ENCODE results near the gene ZNF681.
A peak's percentile ranks its signal among the peaks of the same experiment; 100 is the strongest.
"Not testable (repeated sequence)": the region's sequence is repeated elsewhere in the genome, so short reads cannot be mapped to it uniquely, and the experiment has no call there.

Gene ZNF681

DNA sequence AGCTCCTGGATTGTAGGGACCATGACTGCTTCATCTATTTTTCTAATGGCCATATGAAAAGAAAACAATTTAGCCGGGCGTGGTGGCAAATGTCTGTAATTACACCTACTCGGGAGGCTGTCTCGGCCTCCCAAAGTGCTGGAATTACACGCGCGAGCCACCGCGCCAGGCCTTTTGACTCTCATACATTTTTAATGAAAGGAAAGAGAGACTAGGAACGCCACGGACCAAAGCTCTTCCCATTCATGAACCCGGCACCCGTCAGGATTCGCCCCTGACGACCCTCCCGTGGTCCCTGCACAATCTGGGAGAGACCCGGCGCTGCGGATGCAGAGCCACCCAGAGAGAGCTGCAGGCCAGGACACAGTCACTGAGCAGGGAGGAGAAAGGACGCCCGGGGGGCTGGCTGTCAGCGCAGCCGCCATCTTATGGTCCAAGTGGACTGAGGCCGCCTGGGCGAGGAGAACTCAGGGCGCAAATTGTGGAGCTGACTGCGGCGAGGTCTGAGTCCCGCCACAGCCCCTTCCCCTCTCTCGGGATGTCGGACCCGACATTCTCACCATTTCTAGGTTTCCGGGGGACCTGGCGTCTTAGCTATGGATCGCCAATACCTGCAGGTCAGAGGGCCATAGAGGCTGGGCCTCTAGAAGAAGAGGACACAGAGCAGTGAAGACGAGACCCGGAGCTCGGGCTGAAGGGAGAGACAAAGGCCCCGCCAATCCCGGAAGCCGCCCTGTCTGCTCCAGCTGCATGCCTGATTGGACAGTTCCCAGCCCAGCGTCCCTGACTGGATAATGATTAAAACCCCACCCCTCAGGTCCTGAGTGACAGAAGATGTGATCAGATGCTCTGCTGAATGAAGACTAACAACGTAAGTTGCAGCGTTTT is at the start of gene ZNF681:
Gene ZNF681, minus strand, starts transcription at position 705 of the 888 bp plus-strand sequence. Its CDS starts 142 bp downstream, at position 563.
- DNase-seq = peak; percentile 93

DNA sequence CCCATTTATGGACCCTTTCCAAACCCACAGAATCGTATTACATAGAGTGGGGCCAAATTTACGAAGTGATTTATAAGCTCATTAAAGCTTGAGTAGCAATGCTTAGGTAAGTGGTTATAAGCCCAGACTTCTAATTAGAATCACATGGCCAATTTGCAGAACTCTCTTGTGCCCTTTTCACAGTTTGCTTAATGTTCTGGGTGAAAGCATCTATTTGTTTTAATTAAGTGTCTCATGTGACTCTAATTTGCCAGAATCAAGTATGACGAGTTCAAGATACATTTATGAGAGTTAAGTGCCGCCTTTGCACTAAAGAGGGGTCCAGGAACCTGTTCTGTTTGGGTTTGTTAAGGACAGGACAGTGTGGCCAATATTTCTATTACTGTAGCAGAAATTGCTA is 46.0 kb upstream of the ZNF681 start:
- no peak for DNase-seq

DNA sequence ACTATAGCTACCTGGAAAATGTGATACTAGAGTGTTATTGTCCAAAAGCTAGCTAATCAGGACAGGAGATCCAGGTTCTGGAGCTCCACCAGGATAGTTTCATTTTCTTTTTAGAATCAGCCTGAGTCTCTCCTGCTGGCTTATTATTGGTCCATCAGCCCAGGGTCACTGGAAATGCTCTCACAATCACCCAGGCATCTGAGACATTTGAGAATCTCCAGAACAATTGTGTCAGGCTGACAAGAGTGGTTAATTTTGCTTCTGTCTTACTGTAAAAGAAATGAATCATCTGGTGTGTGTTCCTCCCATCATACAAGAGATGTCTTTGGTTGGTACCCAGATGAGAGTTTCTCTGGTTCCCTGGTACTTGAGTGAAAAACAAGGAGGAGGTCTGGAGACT is 43.6 kb upstream of the ZNF681 start:
- DNase-seq = peak; percentile 28

DNA sequence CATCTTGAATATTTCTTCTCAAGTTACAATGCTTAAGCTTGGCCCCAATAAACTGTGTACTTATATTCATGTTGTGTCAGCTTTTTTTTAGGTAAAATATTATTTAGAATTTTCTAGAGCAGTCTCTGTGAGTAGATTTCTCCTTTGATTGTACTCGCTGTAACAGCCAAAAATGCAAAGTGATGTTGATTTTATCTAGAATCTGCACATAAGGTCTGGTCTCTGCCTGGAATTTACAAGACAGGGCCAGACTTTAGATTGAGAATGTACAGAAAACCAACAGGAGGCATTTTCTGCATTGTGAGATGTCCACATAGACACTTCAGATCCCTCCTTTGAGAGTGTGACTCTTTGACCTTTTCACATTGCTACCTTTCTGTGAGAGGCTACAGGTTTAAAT is 43.1 kb upstream of the ZNF681 start:
- DNase-seq = no peak

- no peak for DNase-seq
Observed at GRCh38 chr19:23800868-23801267, 42.2 kb upstream of the ZNF681 start.

DNA sequence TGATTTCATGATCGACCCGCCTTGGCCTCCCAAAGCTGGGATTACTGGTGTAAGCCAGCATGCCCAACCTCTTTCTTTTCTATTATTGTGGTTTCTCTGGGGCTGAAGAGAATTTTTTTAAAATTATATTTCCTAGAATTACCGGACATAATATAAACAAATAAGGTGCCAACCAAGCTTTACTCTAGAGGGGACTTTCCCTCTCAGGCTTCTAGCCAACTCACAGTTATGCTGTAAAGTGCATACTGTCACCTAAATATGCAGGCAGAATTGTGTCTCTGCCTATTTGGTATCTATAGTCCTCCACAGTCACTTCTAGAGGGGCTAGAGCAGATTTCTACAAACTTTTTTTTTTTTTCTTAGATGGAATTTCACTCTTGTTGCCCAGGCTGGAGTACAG is 41.6 kb upstream of the ZNF681 start:
- peak; percentile 55 for DNase-seq

DNA sequence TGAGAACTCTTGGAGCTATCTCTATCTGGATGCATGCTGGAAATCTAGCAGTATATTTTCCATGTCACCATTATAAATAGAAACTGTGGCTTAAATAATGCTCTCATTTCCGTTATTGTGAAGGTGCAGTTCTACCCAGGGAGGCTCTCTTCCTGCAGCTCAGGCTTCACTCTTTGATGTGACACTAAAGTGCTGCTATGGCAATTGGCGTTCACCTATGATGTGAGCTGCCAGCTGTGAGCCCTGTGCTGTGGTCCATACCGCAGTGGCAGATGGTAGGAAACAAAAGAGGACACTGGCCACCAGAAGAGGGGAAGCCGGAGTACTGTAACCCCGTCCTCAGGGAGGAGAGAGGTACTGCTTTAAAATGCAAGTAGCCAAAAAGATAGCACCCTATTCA is 40.6 kb upstream of the ZNF681 start:
- DNase-seq = peak; percentile 77

DNA sequence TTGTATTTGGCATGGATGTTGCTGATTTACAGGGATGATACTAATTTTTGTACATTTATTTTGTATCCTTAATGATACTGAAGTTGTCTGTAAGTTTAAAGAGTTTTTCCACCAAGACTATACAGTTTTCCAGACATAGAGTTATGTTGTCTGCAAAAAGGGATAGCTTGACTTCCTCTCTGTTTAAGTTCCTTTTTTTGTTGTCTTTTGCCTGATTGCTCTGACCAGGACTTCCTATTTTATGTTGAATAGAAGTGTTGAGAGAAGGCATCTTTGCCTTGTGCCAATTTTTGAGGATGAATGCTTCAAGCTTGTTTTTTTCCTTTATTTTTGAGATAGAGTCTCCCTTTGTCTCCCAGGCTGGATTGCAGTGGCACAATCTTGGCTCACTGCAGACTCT is 36.8 kb upstream of the ZNF681 start:
- DNase-seq = no peak

DNA sequence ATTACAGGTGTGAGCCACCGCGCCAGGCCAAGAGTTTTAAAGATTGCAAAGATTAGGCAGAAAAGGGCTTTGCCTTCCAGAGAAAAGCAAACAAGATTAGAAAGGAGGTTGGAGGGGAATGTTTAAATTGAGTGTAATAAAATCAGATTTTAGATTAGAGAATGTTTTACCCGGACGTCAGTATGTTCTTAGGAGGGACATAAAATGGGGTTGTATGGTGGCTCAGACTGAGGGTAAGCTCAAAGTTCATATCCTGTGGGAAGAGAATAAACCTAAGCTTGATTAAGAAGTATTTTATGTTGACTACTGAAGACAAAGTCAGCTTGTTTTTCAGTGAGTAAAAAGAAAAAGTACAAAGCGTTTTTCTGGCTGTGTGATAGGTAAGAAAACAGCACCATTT is 34.1 kb upstream of the ZNF681 start:
- no peak for DNase-seq

- DNase-seq = no peak
Observed at GRCh38 chr19:23790641-23791488, 32.2 kb upstream of the ZNF681 start.

DNA sequence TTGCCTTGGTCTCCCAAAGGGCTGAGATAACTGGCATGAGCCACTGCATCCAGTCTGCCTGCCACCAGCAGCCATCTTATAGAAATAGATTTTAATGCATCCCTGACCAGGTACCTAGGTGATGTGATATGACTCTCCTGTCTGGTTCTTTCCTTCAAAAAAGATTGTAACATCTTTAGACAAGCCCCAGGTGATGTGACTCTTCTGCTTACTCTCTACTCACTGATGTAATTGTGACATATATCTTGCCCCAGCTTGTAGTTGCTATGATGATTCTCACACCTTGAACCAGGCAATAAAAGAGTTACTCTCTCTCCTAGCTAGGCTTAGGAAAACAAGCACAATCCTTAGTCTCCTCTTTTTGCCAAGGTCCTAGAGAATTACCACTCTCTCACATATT is 30.6 kb upstream of the ZNF681 start:
- no peak for DNase-seq

- DNase-seq = no peak
Observed at GRCh38 chr19:23788411-23788810, 29.7 kb upstream of the ZNF681 start.

DNA sequence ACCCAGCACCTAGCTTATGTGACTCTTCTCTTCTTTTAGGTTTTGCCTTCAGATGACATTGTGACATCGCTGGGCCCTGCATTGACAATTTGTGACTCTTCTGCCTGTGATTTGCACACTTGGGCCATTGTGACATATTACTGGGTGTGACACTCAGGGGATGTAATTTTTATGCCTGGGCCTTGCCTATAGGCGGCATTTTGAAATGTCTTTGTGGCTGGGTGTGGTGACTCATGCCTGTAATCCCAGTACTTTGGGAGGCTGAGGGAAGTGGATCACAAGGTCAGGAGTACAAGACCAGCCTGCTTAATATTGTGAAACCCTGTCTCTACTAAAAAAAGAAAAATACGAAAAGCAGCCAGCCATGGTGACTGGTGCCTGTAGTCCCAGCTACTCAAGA is 28.4 kb upstream of the ZNF681 start:
- no peak for DNase-seq

DNA sequence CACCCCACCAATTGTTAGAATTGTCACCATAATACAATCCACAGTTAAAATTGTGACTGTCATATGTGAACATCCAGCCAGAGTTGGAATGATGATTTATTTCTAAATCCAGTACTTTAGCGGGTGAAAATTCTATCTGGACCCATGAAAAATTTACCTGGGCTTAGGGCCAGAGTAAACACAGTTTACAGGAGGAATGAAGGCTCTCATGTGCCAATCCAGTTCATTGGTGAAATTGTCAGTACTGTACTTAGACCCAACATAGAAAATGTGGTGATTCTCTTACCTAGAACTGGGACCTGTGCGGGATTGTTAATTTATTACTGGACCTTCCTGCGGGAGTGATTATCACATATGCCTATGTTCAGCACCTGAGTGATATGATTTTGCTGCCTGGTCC is 27.3 kb upstream of the ZNF681 start:
- DNase-seq = no peak

DNA sequence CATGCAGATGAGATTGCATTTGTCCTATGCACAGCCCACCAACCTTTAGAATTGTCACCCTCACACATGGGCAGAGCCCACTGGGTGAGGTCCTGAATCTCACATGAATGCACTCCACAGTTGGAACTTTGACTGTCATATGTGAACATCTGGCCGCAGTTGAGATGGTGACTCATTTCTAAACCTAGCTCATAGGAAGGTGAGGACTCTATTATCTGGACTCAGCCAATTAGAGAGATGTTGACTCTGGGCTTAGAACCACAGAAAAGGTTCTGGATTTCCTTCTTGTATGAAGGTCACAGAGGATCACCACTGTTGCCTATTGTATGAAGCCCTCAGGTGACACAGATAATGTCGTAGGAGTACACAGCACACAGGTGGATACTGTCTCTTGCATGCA is 25.6 kb upstream of the ZNF681 start:
- no peak for DNase-seq

- no peak for DNase-seq
Observed at GRCh38 chr19:23783636-23784035, 24.9 kb upstream of the ZNF681 start.

GRCh38 chr19:23779645-23780044 is 21.0 kb upstream of the ZNF681 start:
- DNase-seq = no peak

DNA sequence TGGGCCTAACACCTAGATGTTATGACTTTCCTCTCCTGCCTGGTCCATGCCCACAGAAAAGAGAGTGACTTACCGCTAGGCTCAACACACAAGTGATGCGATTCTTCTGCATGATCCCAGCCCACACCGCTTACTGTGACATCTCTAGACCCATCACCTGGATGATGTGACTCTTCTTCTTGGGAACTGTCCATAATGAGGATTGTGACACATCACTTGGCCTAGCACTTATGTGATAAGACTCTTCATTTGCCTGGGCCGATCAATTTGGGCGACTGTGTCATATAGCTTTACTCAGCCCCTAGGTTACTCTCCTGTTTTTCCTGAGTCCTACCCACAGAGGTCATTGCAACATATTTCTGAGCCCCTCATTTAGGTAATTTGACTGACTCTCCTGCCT is 19.9 kb upstream of the ZNF681 start:
- DNase-seq = no peak

DNA sequence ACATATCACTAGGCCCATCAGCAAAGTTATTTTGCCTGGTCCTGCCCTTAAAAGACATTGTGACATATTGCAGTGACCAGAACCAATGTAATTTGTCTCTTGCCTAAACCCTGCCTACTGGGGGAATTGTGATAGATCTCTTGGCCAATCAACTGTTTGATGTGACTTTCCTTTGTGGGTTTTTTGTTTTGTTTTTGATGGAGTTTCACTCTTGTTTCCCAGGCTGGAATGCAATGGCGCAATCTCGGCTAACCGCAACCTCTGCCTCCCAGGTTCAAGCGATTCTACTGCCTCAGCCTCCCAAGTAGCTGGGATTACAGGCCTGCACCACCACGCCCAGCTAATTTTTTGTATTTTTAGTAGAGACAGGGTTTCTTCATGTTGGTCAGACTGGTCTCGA is 19.3 kb upstream of the ZNF681 start:
- not testable (repeated sequence) for DNase-seq

- DNase-seq = no peak
Observed at GRCh38 chr19:23777216-23777615, 18.5 kb upstream of the ZNF681 start.

GRCh38 chr19:23776507-23777205 is 18.0 kb upstream of the ZNF681 start:
- peak; percentile 18 for DNase-seq

- no peak for DNase-seq
Observed at GRCh38 chr19:23774524-23774971, 15.9 kb upstream of the ZNF681 start.

DNA sequence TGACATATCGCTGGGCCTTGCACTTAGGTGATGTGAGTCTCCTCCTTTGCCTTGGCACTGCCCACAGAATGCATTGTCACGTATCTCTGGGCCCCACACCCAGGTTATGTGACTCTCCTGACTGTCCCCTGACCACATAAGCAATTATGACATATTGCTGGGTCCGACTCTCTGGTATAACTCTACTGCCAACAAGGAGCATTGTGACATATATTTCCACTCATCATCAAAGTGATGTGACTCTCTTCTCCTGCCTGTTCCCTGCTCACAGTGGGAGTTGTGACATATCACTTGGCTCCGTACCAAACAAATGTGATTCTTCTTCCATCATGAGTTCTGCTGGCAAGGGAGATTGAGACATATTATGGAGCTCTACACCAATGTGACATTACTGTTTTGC is 15.4 kb upstream of the ZNF681 start:
- no peak for DNase-seq

Data from CD4-positive, alpha-beta T cell treated with Interleukin-17A for 1 hour (primary cell).